ENCODE results near the gene CD274. TPM values are rescaled to one million over a fixed set of nuclear protein-coding genes. Genes with fewer than 3 reads are reported as not detected.

CD274 gene
- total RNA-seq, 1 experiment from 2014 or later: 2.5 TPM

DNA sequence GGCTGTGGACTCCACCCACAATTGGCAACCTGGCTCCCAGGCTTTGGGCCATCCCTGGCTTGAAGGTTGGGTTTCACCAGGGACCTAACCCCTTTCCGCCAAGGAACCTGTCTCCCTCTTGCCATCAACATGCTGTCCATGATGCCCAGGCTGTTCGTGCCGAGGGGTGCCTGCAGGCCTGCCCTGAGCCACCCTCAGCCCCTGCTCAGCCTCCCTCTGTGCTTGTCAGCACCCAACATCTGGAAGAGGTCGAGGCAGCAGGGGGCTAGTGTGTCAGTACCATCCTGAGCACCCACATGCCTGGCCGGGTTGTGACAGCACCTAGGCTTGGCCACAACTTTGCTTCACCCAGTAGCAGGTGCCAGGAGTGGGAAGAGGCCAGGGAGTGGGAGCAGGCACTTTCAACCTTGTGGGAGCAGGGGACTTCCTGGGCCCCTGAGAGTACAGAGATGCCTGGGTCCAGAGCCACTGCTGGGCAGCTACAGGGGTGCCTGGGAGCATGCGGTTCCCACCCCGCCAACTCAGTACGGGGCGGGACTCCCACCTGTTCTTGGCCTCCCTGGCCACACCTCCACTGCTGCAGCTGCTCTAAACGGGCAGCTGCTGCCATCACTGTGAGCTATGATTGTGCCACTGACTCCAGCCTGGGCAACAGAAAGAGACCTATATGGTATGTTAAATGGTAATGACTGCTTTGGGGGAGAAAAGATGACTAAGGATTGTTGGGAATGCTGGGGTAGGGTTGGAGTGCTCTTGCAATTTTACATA is 66.3 kb downstream of the CD274 start:
- ChIA-PET CTCF (no interaction called here), POLR2A (no interaction called here), RAD21 (ENCODE audit: low non-redundant PET in 1 of 2, low total read pairs in 2 of 2, uncharacterized antibody in 2 of 2, unreplicated experiment in 2 of 2) (no interaction called here)
- DNase-seq (ENCODE audit: low read depth, low spot score) (no peak), ATAC-seq (no peak)
- Histone ChIP-seq H2AFZ (ENCODE audit: low read depth, low read length, poor library complexity, severe bottlenecking) (no peak overlapping the region), H3K4me1 (ENCODE audit: control insufficient read depth in 1 of 2, insufficient read depth in 2 of 2, low read length in 2 of 2) (no peaks in the 10 kb centered on the region), H3K79me2 (ENCODE audit: insufficient read depth, low read length) (no peaks in the 10 kb centered on the region), H3K9me2 (ENCODE audit: insufficient read depth) (no peaks in the 10 kb centered on the region), H3K4me3 (replicated peaks in 1 of 2; ENCODE audit: low read depth in 1 of 2, low read length in 2 of 2) (no peak overlapping the region), H3K9me3 (ENCODE audit: control insufficient read depth in 1 of 2, insufficient read depth in 1 of 2, low read depth in 1 of 2, low read length in 2 of 2) (no peaks in the 10 kb centered on the region), H3K27ac (ENCODE audit: low read depth, low read length) (no peak overlapping the region), H3K27me3 (ENCODE audit: insufficient read depth, low read length) (no peaks in the 10 kb centered on the region), H3K9ac (ENCODE audit: low read length) (no peak overlapping the region), H4K20me1 (ENCODE audit: insufficient read depth) (no peaks in the 10 kb centered on the region), H3K4me2 (ENCODE audit: low read length) (no peak overlapping the region), H3K36me3 (ENCODE audit: control insufficient read depth in 1 of 2, insufficient read depth in 2 of 2, low read length in 2 of 2) (no peaks in the 10 kb centered on the region)
- intact Hi-C loops (cut with micrococcal nuclease): loop anchor here (10.0 kb wide), 1 partner anchor 58 kb away; no protein-coding TSS in a partner anchor
- no TSS peak for BruUV-seq (replicated peaks)
- TF ChIP-seq SRF (IDR thresholded peaks at IDR 0.05; ENCODE audit: low read depth) (no peak), FOSL1 (IDR thresholded peaks at IDR 0.05; ENCODE audit: low read depth) (no peak), EZH2phosphoT487 (IDR thresholded peaks at IDR 0.05; ENCODE audit: borderline replicate concordance) (no peak), CEBPB (IDR thresholded peaks at IDR 0.05; ENCODE audit: low read depth) (no peak), ZFX (IDR thresholded peaks at IDR 0.05) (no peak), YY1 (IDR thresholded peaks at IDR 0.05; ENCODE audit: extremely low read depth, insufficient replicate concordance, low read depth, low read length) (no peak), SP1 (IDR thresholded peaks at IDR 0.05; ENCODE audit: low read depth) (no peak), SIN3A (IDR thresholded peaks at IDR 0.05; ENCODE audit: low read depth) (no peak), RAD21 (IDR thresholded peaks at IDR 0.05; ENCODE audit: low read depth) (no peak), POLR2AphosphoS5 (IDR thresholded peaks at IDR 0.05; ENCODE audit: low read depth, low read length) (no peak), ELF1 (IDR thresholded peaks at IDR 0.05; ENCODE audit: borderline replicate concordance, low read depth) (no peak), ZNF274 (IDR thresholded peaks at IDR 0.05; ENCODE audit: low read depth, low read length) (no peak), POLR2A (IDR thresholded peaks at IDR 0.05; ENCODE audit: borderline replicate concordance, extremely low read depth, insufficient read depth, insufficient read length) (no peak)
- TF ChIP-seq, protein P1, sequence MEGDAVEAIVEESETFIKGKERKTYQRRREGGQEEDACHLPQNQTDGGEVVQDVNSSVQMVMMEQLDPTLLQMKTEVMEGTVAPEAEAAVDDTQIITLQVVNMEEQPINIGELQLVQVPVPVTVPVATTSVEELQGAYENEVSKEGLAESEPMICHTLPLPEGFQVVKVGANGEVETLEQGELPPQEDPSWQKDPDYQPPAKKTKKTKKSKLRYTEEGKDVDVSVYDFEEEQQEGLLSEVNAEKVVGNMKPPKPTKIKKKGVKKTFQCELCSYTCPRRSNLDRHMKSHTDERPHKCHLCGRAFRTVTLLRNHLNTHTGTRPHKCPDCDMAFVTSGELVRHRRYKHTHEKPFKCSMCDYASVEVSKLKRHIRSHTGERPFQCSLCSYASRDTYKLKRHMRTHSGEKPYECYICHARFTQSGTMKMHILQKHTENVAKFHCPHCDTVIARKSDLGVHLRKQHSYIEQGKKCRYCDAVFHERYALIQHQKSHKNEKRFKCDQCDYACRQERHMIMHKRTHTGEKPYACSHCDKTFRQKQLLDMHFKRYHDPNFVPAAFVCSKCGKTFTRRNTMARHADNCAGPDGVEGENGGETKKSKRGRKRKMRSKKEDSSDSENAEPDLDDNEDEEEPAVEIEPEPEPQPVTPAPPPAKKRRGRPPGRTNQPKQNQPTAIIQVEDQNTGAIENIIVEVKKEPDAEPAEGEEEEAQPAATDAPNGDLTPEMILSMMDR (IDR thresholded peaks at IDR 0.05 in 2 of 3, conservative IDR thresholded peaks at IDR 0.05 in 1 of 3; ENCODE audit: borderline replicate concordance in 1 of 3, insufficient read depth in 1 of 3, low read depth in 2 of 3, low read length in 2 of 3): no peak
- TF ChIP-seq, protein P2, sequence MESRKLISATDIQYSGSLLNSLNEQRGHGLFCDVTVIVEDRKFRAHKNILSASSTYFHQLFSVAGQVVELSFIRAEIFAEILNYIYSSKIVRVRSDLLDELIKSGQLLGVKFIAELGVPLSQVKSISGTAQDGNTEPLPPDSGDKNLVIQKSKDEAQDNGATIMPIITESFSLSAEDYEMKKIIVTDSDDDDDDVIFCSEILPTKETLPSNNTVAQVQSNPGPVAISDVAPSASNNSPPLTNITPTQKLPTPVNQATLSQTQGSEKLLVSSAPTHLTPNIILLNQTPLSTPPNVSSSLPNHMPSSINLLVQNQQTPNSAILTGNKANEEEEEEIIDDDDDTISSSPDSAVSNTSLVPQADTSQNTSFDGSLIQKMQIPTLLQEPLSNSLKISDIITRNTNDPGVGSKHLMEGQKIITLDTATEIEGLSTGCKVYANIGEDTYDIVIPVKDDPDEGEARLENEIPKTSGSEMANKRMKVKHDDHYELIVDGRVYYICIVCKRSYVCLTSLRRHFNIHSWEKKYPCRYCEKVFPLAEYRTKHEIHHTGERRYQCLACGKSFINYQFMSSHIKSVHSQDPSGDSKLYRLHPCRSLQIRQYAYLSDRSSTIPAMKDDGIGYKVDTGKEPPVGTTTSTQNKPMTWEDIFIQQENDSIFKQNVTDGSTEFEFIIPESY (IDR thresholded peaks at IDR 0.05; ENCODE audit: extremely low read depth, insufficient replicate concordance, low read length): no peak
- TF ChIP-seq, protein P3, sequence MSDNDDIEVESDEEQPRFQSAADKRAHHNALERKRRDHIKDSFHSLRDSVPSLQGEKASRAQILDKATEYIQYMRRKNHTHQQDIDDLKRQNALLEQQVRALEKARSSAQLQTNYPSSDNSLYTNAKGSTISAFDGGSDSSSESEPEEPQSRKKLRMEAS (IDR thresholded peaks at IDR 0.05): no peak
- TF ChIP-seq, protein P4, sequence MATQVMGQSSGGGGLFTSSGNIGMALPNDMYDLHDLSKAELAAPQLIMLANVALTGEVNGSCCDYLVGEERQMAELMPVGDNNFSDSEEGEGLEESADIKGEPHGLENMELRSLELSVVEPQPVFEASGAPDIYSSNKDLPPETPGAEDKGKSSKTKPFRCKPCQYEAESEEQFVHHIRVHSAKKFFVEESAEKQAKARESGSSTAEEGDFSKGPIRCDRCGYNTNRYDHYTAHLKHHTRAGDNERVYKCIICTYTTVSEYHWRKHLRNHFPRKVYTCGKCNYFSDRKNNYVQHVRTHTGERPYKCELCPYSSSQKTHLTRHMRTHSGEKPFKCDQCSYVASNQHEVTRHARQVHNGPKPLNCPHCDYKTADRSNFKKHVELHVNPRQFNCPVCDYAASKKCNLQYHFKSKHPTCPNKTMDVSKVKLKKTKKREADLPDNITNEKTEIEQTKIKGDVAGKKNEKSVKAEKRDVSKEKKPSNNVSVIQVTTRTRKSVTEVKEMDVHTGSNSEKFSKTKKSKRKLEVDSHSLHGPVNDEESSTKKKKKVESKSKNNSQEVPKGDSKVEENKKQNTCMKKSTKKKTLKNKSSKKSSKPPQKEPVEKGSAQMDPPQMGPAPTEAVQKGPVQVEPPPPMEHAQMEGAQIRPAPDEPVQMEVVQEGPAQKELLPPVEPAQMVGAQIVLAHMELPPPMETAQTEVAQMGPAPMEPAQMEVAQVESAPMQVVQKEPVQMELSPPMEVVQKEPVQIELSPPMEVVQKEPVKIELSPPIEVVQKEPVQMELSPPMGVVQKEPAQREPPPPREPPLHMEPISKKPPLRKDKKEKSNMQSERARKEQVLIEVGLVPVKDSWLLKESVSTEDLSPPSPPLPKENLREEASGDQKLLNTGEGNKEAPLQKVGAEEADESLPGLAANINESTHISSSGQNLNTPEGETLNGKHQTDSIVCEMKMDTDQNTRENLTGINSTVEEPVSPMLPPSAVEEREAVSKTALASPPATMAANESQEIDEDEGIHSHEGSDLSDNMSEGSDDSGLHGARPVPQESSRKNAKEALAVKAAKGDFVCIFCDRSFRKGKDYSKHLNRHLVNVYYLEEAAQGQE (IDR thresholded peaks at IDR 0.05; ENCODE audit: low read depth): no peak
